Breast epithelium (tissue), 3 donors: ENCODE results near the gene OR1C1.

Source experiments
- POLR2A ChIP-seq: fragments of 450-650 bp; IDR thresholded peaks from one replicate; pipeline ENCODE4 v1.6.1; 2016; ENCODE audit warnings: antibody characterized with exemption, mild to moderate bottlenecking, moderate library complexity
- TF ChIP-seq, protein P1 (sequence below), 3 donors: fragments of 450-650 bp; IDR thresholded peaks; one replicate each; pipeline ENCODE4 v1.5.1; 2016 to 2017; ENCODE audit warnings: antibody characterized with exemption in 3 of 3, mild to moderate bottlenecking in 3 of 3, moderate library complexity in 3 of 3

DNA sequence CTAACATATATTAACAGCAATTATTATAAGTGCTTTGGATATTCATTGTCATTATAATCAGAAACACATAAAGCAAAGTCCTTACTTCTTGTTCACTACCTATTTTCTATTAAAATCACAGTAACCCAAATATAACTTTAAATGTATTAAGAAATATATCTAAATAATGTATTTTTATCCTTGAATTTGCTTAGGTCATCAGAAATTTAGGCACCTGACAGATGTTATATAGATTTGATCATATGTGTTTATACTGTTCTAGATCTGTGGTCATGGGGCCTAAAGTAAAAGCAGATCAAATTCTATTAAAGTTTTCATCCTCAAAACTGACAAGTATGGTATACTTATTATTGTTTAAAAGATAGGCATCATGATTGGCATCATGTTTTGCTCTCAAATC is 9.2 kb upstream of the OR1C1 start:
- TF ChIP-seq, protein P1, sequence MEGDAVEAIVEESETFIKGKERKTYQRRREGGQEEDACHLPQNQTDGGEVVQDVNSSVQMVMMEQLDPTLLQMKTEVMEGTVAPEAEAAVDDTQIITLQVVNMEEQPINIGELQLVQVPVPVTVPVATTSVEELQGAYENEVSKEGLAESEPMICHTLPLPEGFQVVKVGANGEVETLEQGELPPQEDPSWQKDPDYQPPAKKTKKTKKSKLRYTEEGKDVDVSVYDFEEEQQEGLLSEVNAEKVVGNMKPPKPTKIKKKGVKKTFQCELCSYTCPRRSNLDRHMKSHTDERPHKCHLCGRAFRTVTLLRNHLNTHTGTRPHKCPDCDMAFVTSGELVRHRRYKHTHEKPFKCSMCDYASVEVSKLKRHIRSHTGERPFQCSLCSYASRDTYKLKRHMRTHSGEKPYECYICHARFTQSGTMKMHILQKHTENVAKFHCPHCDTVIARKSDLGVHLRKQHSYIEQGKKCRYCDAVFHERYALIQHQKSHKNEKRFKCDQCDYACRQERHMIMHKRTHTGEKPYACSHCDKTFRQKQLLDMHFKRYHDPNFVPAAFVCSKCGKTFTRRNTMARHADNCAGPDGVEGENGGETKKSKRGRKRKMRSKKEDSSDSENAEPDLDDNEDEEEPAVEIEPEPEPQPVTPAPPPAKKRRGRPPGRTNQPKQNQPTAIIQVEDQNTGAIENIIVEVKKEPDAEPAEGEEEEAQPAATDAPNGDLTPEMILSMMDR (IDR thresholded peaks at IDR 0.05), result no peak
- TF ChIP-seq POLR2A, result no peak
